GM19455 (cell line): ENCODE measurements around the gene ARHGEF7.

ENCODE experiments used
- ATAC-seq: cut with Tn5 transposase; IDR thresholded peaks from one replicate; pipeline ENCODE4 v1.9.1; 2021; ENCODE audit not compliant: unreplicated experiment

Gene ARHGEF7

DNA sequence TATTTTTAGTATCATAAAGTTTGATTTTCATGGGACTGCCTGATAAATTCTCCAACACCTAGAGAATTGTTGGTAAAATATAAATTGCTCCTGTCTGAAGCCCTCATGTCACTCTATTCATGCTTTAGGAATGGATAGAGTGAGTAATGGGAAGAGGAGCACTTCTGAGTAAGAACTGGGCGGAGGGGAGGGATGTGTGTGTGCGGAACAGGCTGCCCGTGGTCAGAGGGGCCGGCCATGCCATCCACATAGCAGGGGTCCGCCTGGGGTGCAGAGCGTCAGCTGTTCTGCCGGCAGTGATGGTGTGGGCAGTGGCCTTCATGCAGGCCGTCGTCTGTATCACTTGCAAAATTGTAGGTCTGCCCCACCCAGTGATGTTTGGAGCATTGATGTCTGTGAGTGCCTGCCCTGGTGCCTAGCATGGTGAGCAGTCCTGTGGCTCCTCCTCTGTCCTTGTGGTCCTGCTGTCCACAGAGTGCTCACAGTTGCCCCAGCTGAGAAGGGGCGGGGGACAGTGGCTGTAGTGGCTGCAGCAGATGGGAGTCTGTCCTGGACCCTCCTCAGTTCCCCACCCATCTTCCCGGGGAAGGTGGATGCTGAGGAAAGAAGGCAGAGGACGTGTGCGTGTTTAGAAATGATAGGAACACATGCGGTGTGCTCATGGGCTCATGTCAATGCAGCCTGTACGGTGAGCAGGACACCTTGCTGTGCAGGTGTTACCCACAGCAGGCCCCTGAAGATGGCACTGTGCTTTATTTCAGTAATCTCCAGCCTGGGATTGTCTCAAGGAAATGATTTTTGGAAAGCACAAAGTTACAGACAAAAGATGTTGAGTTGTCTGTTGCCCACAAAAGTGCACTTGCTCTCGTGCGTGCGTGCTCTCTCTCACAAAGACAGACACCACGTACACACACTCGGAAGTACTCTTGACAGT, 155.9 kb downstream of the ARHGEF7 start:
- ATAC-seq, result no peak

DNA sequence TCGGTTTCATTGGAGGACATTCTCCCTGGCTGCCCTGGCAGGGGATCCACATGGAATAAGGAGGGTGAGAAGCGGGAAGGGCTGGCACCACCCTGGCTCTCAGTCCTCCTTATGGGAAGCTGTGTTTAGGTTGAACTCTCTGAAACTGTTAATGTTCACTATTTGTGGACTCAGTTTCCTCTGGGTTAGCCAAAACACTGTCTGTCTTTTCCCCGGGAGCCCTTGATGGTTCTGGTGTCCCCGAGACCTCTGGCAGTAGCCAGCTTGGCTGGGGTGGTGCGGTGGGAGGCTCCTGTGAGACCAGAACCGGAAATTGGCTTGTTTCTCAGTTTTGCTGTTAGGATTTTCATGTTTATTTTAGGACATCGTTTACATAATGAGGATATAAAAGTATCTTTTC, 157.0 kb downstream of the ARHGEF7 start:
- no peak for ATAC-seq

GRCh38 chr13:111275382-111275781, 160.3 kb downstream of the ARHGEF7 start:
- ATAC-seq, result no peak

DNA sequence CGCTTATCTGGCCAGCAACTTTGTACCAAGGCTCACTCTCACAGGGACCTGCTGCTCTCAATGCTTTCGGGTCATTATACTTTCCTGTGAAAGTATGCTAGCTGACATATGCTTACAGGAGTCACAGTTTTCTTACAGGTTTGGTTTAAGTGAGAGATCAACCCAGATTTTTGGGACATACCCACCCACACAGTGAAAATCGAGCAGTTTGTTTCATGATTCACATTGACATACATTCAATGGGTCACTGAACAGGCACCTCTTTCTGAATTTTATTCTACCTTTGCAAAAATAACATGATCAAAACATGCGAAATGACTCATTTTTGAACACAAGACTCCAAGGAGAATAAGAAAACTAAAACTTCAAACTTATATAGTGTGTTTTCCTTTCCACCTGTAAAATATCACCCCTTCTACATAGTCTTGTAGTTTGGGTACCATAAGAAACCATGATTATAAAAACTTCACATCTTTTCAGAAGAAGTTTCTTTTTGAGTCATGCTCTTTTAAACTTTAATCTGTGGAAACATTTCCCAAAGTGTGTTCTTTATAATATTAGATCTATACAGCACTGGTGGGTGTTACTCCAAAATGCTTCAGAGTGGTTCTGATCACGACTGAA, 161.0 kb downstream of the ARHGEF7 start:
- ATAC-seq, result no peak

- no peak for ATAC-seq
Measured at GRCh38 chr13:111278258-111278657, 163.1 kb downstream of the ARHGEF7 start.

DNA sequence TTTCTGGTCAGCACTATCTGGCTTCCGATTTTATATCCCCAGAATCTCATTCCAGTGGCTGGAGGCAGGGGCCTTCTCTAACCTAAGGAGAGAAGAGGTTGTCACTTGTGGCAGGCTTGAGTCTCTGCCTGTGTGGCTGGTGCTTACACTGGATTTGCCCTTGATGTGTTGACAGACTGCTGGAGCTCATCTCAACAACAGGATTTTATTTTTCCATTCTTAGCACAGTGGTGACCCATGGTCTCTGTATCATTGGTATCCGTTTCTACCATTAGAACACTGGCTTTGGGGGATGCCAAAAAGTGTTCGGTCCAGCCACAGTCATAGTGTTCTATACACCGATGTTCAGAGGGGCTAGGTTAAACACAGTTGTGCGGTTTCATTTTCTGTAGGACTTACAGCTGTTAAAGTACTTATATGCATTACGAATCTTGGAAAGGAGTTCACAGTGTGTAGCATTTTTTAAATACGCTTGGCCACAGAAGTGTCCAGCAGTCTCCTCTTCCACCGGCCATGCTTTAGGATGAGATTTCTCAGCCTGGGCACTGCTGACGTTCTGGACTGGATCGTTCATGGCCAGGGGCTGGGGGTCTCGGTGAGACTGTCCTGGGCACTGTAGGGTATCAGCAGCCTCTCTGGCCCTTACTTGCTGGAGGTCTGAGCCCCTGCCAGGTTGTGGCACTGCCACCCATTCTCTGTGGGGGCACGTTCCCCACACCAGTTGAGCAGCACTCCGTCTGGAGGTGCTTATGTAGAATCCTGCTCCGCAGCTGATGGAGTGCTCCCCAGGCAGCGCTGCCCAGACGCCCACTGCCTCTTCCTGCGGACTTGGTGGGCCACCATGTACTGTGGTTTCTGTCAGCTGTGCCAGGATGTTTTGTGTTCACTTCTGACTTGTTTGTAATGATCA, 163.9 kb downstream of the ARHGEF7 start:
- ATAC-seq, result no peak

DNA sequence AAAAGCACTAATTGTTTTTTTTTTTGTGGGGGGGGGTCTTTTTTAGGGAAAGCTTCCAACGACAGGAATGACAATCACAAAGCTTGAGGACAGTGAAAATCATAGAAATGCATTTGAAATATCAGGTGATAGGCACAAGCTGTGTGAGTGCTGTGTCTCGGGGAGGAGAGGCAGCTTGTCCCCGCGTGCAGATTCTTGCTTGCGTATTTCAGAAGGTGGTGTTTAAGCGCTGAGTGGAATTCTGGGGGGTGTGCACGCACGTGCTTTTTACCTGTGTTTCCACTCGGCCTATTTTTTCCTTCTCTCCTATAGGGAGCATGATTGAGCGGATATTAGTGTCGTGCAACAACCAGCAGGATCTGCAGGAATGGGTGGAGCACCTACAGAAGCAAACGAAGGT, 165.1 kb downstream of the ARHGEF7 start:
- no peak for ATAC-seq

- no peak for ATAC-seq
Measured at GRCh38 chr13:111280681-111281585, 165.8 kb downstream of the ARHGEF7 start.

- no peak for ATAC-seq
Measured at GRCh38 chr13:111281751-111282311, 166.7 kb downstream of the ARHGEF7 start.

DNA sequence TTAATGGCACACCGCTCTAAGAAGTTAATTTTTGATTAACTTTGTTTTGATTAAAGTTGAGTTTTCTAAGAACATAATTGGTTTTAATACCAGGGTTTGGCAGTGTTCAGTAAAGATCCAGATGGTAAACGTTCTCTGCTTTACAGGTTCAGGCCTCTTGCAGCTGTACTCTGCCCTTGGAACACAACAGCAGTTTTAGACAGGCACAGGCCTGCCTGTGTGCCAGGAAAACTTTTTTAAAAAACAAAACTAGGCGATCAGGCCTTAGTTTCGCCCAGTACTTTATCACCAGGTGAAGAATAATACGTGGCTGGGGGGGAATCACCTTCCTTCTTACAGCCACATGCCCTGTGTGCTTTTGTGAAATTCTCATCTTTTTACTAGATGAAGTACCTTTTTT, 167.3 kb downstream of the ARHGEF7 start:
- no peak for ATAC-seq

DNA sequence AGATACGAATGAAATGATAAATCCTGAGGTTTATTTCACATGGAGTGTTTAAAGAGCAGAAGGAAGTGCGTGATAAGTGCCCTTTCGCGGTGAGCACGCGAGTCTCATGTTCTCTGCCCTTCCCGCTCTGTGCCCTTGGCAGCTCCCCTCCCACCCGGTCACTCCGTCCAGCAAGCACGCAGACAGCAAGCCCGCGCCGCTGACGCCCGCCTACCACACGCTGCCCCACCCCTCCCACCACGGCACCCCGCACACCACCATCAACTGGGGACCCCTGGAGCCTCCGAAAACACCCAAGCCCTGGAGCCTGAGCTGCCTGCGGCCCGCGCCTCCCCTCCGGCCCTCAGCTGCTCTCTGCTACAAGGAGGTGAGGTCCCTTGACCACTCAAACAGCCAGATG, 167.9 kb downstream of the ARHGEF7 start:
- no peak for ATAC-seq

DNA sequence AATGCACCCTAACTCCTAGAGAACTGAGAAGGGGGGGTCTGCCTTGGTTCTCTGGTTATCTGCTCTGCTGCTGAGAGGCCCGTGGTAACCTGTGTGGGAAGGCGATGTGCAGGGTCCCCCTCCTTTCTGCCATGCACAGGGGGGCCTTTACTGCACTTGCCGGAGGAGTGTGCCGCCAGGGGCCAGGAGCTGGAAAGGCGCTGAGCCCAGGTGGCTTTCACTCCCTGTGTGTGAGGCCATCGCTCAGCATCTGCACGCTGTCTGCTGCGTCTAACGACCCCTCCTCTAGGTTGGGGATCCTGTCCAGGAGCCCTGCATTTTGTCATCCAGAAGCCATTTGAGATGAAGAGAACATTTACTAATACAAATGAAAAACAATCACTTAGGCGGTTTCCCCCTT, 168.3 kb downstream of the ARHGEF7 start:
- no peak for ATAC-seq

GRCh38 chr13:111283991-111284390, 168.9 kb downstream of the ARHGEF7 start:
- ATAC-seq, result no peak

GRCh38 chr13:111284565-111284964, 169.5 kb downstream of the ARHGEF7 start:
- ATAC-seq, result no peak

- no peak for ATAC-seq
Measured at GRCh38 chr13:111286162-111286561, 171.1 kb downstream of the ARHGEF7 start.

GRCh38 chr13:111286749-111287148, 171.6 kb downstream of the ARHGEF7 start:
- ATAC-seq, result no peak

DNA sequence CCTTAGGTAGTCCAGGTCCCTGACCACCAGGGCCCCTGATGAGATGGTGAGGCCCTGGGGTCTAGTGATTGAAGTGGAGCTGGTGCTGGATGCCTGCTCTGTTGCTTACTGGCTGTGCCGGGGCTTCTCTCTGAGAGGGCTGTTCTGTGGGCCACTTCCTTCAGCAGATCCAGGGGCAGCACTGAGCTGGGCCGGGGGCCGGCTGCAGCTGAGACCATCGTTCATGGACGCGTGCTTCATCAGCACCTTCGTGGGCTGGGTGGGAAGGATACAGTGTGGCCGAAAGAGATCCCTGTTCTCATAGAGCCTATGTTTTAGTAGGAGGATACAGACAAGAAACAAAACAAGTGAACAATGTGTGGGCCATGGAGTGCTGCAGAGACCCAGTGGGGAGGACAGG, 172.1 kb downstream of the ARHGEF7 start:
- ATAC-seq, result no peak

DNA sequence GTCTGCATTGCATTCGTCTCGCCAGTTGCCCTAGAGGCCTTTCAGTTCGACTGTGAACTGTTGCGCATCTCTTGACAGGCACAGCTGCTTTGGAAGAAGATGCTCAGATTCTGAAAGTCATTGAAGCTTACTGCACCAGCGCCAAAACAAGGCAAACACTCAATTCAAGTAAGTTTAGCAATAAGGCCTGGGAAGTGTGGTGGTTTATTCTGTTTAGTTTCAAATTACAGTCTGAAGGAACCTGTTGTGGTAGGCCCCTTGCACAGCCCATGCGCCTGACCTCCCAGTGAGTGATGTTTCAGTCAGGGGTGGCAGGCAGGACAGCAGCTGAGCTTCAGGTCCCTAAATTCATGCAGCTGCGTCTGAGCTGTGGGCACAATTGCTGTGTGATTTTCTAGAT, 173.2 kb downstream of the ARHGEF7 start:
- no peak for ATAC-seq

DNA sequence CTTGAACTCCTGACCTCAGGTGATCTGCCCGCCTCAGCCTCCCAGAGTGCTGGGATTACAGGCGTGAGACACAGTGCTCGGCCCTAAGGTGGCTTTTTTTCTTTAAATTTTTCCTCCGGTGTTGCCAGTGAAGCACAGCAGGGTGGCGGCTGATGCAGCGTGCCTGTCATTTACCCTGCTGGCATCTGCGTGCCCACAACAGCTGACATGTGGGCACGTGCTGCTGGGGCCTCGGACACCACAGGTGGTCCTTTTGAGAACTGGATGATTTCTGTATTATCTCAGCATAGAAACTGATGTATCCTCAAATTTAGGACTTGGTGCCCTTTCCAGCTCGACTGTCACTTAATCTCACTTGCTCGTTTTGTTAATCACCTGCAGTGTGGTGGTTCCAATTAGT, 174.1 kb downstream of the ARHGEF7 start:
- ATAC-seq, result no peak

DNA sequence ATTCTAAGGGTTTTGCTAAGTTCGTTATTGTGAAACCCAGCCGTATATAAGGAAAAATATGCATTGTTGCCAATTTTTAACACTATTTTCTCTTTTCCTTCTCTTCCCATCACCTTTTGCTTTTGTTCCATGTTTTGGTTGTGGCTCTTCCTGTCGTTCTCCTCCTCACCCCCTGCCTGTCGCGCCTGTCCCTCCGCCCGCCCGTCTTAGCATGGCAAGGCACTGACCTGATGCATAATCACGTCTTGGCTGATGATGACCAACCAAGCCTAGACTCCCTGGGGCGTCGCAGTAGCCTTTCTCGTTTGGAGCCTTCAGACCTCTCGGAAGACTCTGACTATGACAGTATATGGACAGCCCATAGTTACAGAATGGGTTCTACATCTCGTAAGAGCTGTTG, 176.8 kb downstream of the ARHGEF7 start:
- no peak for ATAC-seq
